K562 (cell line): ENCODE data around the gene RFPL2. TPM values are rescaled to one million over a fixed set of nuclear protein-coding genes. Genes with fewer than 3 reads are reported as not detected.

Experiments
- ARID1B ChIP-seq: fragments of 450-650 bp; IDR thresholded peaks from 2 replicates; pipeline ENCODE4 v1.6.1; 2016; ENCODE audit warnings: antibody characterized with exemption, mild to moderate bottlenecking, inconsistent platforms
- CBFB ChIP-seq: sonication (generic); formaldehyde crosslinking; IDR thresholded peaks from 2 replicates; pipeline ENCODE4 v1.4.0; 2020; ENCODE audit warnings: mild to moderate bottlenecking, missing genetic modification reagents
- FOXA1 ChIP-seq: fragments of 450-650 bp; IDR thresholded peaks from 2 replicates; pipeline ENCODE4 v1.6.1; 2016; ENCODE audit warnings: mild to moderate bottlenecking, borderline replicate concordance
- NR2C2 ChIP-seq, 2 experiments: fragments of 200-800 bp in 1 of 2; sonication (Bioruptor generic) in 1 of 2; sonication (generic) in 1 of 2; formaldehyde crosslinking in 1 of 2; IDR thresholded peaks; 2 replicates each; pipeline versions ENCODE4 v1.6.1 to v1.8.0; 2016 to 2022; ENCODE audit warnings: mild to moderate bottlenecking in 1 of 2, missing compliant biosample characterization in 1 of 2, missing genetic modification characterization in 1 of 2, missing genetic modification reagents in 1 of 2
- RREB1 ChIP-seq: fragments of 250-450 bp; sonication (Bioruptor Pico); IDR thresholded peaks from 2 replicates; pipeline ENCODE4 v1.4.0; 2020
- ZFX ChIP-seq: sonication (generic); formaldehyde crosslinking; IDR thresholded peaks from 2 replicates; pipeline ENCODE4 v1.8.0; 2022; ENCODE audit warnings: mild to moderate bottlenecking, missing genetic modification reagents, moderate library complexity
- ZNF197 ChIP-seq: fragments of 200-800 bp; sonication (Bioruptor generic); IDR thresholded peaks from 2 replicates; pipeline ENCODE4 v1.6.1; 2016; ENCODE audit warnings: low read depth, missing genetic modification characterization, missing compliant biosample characterization
- ZNF583 ChIP-seq: fragments of 250-450 bp; sonication (Bioruptor Pico); IDR thresholded peaks from 2 replicates; pipeline ENCODE4 v1.4.0; 2020
- polyA plus RNA-seq, 8 experiments: library from polyadenylated mRNA; depleted of rRNA in 4 of 8; stranded (reverse) in 5 of 8; unstranded in 3 of 8; fragments of >200 nt; fragmentation: Nextera tagmentation in 2 of 8; fragmentation: Illumina TruSeq in 1 of 8; extraction: Ambion mirVana in 2 of 8; extraction: Trizol in 1 of 8; gene quantifications; 2 replicates each; pipeline versions ENCODE4 v1.2.1 to v1.2.3, GENCODE V29; 2011 to 2014; ENCODE audit warnings: inconsistent platforms in 1 of 8, missing spikeins in 1 of 8
- total RNA-seq, 7 experiments: library from RNA; depleted of rRNA in 6 of 7; stranded (reverse); fragments of >200 nt in 6 of 7; fragmentation: Illumina TruSeq in 2 of 7; extraction: Trizol in 2 of 7; gene quantifications; 2 replicates each; pipeline versions ENCODE4 v1.2.1 to v1.2.3, GENCODE V29; 2011 to 2021; ENCODE audit warnings: low replicate concordance in 1 of 7

RFPL2 gene
- total and polyA plus RNA-seq, 9 of the 15 experiments (the other 6 are each of a cell fraction or from before 2014, with no cell fraction given), result not detected

- TF ChIP-seq RREB1 (CRISPR knock-in tag) (no peak), CBFB (CRISPR knock-in tag) (no peak), FOXA1 (no peak), NR2C2 (CRISPR knock-in tag; IDR thresholded peaks at IDR 0.05) (no peak), NR2C2 (tag; IDR thresholded peaks at IDR 0.05) (no peak), ZFX (CRISPR knock-in tag) (no peak), ZNF583 (CRISPR knock-in tag) (no peak), ZNF197 (CRISPR knock-in tag) (no peak), ARID1B (no peak)
Observed at GRCh38 chr22:32233091-32233490, 28.2 kb upstream of the RFPL2 start (continued).
